Neural cell (in vitro differentiated cells): ENCODE data around the gene MAP10. TPM values are rescaled to one million over a fixed set of nuclear protein-coding genes. Genes with fewer than 3 reads are reported as not detected.

Source experiments
- H2AFZ ChIP-seq: fragments of 200-600, 300-800 bp; sonication (generic), shearing (Covaris generic); 2 replicates; pipeline ENCODE4 v1.6.0; 2014; ENCODE audit warnings: low read depth, mild to moderate bottlenecking, antibody characterized with exemption, low read length, moderate library complexity
- H3F3A ChIP-seq: fragments of 200-600 bp; shearing (Covaris generic); 2 replicates; pipeline ENCODE4 v1.6.1; 2016; ENCODE audit warnings: mild to moderate bottlenecking, moderate library complexity, mixed read lengths, antibody characterized with exemption, low read length; ENCODE audit not compliant: insufficient read depth, poor library complexity, severe bottlenecking
- H3K27ac ChIP-seq: fragments of 200-600, 300-800 bp; sonication (generic), shearing (Covaris generic); 2 replicates; pipeline ENCODE4 v1.5.1; 2014; ENCODE audit warnings: mild to moderate bottlenecking, low read length, moderate library complexity
- H3K27me3 ChIP-seq: fragments of 300-800, 200-600 bp; sonication (generic), shearing (Covaris generic); 2 replicates; pipeline ENCODE4 v1.6.0; 2014; ENCODE audit warnings: mild to moderate bottlenecking, low read depth, low read length, moderate library complexity; ENCODE audit not compliant: insufficient read depth
- H3K36me3 ChIP-seq: fragments of 300-800, 200-600 bp; sonication (generic), shearing (Covaris generic); 2 replicates; pipeline ENCODE4 v1.5.1; 2014; ENCODE audit warnings: mild to moderate bottlenecking, antibody characterized with exemption, low read length, moderate library complexity; ENCODE audit not compliant: insufficient read depth
- H3K4me2 ChIP-seq: fragments of 300-800, 200-600 bp; sonication (generic), shearing (Covaris generic); 2 replicates; pipeline ENCODE4 v1.6.0; 2014; ENCODE audit warnings: mild to moderate bottlenecking, low read length
- H3K4me3 ChIP-seq: fragments of 300-800, 200-600 bp; sonication (generic), shearing (Covaris generic); 2 replicates; pipeline ENCODE4 v1.5.1; 2014; ENCODE audit warnings: mild to moderate bottlenecking, low read length, moderate library complexity
- H3K79me2 ChIP-seq: fragments of 200-600 bp; shearing (Covaris generic); replicated peaks from 2 replicates; pipeline ENCODE4 v1.6.0; 2014; ENCODE audit warnings: mild to moderate bottlenecking, low read length, moderate library complexity; ENCODE audit not compliant: insufficient read depth
- H3K9ac ChIP-seq: fragments of 300-800, 200-600 bp; sonication (generic), shearing (Covaris generic); 2 replicates; pipeline ENCODE4 v1.6.1; 2016; ENCODE audit warnings: mild to moderate bottlenecking, low read length, mixed read lengths
- H3K9me2 ChIP-seq: fragments of 200-600 bp; shearing (Covaris generic); 2 replicates; pipeline ENCODE4 v1.6.1; 2016; ENCODE audit warnings: mild to moderate bottlenecking, low read length, mixed read lengths; ENCODE audit not compliant: insufficient read depth
- H3K9me3 ChIP-seq: fragments of 200-600, 300-800 bp; sonication (generic), shearing (Covaris generic); 2 replicates; pipeline ENCODE4 v1.6.1; 2016; ENCODE audit warnings: mild to moderate bottlenecking, mixed run types, low read length, moderate library complexity, mixed read lengths
- H4K20me1 ChIP-seq: fragments of 200-600 bp; shearing (Covaris generic); 2 replicates; pipeline ENCODE4 v1.6.1; 2016; ENCODE audit warnings: mild to moderate bottlenecking, mixed run types; ENCODE audit not compliant: insufficient read depth
- CTCF ChIP-seq: fragments of 450-650 bp; IDR thresholded peaks from 2 replicates; pipeline ENCODE4 v1.5.1; 2014; ENCODE audit warnings: antibody characterized with exemption, mild to moderate bottlenecking, moderate library complexity; ENCODE audit not compliant: poor library complexity, severe bottlenecking
- EP300 ChIP-seq: fragments of 450-650 bp; conservative IDR thresholded peaks from 2 replicates; pipeline ENCODE4 v1.6.1; 2014; ENCODE audit warnings: antibody characterized with exemption, mild to moderate bottlenecking, moderate library complexity; ENCODE audit not compliant: poor library complexity, severe bottlenecking
- EZH2 ChIP-seq: fragments of 200-600, 300-800 bp; shearing (Covaris generic), sonication (generic); IDR thresholded peaks from 2 replicates; pipeline ENCODE4 v1.6.1; 2014; ENCODE audit warnings: antibody characterized with exemption, low read length, borderline replicate concordance, mild to moderate bottlenecking; ENCODE audit not compliant: insufficient read depth, poor library complexity, severe bottlenecking
- MXI1 ChIP-seq: fragments of 450-650 bp; conservative IDR thresholded peaks from 2 replicates; pipeline ENCODE4 v1.6.1; 2014; ENCODE audit warnings: antibody characterized with exemption, mild to moderate bottlenecking; ENCODE audit not compliant: poor library complexity, severe bottlenecking
- POLR2AphosphoS5 ChIP-seq: IDR thresholded peaks from 2 replicates; pipeline ENCODE4 v1.6.1; 2012
- RAD21 ChIP-seq: fragments of 450-650 bp; conservative IDR thresholded peaks from 2 replicates; pipeline ENCODE4 v1.6.1; 2014; ENCODE audit warnings: antibody characterized with exemption, mild to moderate bottlenecking, moderate library complexity
- REST ChIP-seq: IDR thresholded peaks from 2 replicates; pipeline ENCODE4 v1.6.1; 2012; ENCODE audit warnings: borderline replicate concordance
- SMC3 ChIP-seq: fragments of 450-650 bp; conservative IDR thresholded peaks from 2 replicates; pipeline ENCODE4 v1.6.1; 2014; ENCODE audit warnings: antibody characterized with exemption, mild to moderate bottlenecking, moderate library complexity; ENCODE audit not compliant: poor library complexity
- TAF1 ChIP-seq: IDR thresholded peaks from 2 replicates; pipeline ENCODE4 v1.6.1; 2012; ENCODE audit warnings: low read depth
- polyA plus RNA-seq: library from polyadenylated mRNA; depleted of rRNA; stranded (reverse); fragments of >200 nt; gene quantifications from 2 replicates; pipeline ENCODE4 v1.2.3, GENCODE V29; 2014

Gene MAP10
- polyA plus RNA-seq, 1 donor from 2014 or later = 1.1 TPM

- H3K4me3 ChIP-seq = no peak overlapping the region
- H3K79me2 ChIP-seq = no peaks in the 10 kb centered on the region
- no peaks in the 10 kb centered on the region for H3K9me2 ChIP-seq
- H4K20me1 ChIP-seq = no peaks in the 10 kb centered on the region
- no peaks in the 10 kb centered on the region for H3K9me3 ChIP-seq
- no peak overlapping the region for H3K4me2 ChIP-seq
- H3K27me3 ChIP-seq = no peaks in the 10 kb centered on the region
- TF ChIP-seq SMC3 = no peak
- no peak for TF ChIP-seq EZH2
- TF ChIP-seq POLR2AphosphoS5 = no peak
- TF ChIP-seq RAD21 = no peak
- TF ChIP-seq MXI1 = no peak
- no peak for TF ChIP-seq TAF1
- no peak for TF ChIP-seq REST
- no peak for TF ChIP-seq EP300
- TF ChIP-seq CTCF = no peak
- H2AFZ ChIP-seq = no peak overlapping the region
- H3K9ac ChIP-seq = no peak overlapping the region
- H3K27ac ChIP-seq = no peak overlapping the region
- no peaks in the 10 kb centered on the region for H3K36me3 ChIP-seq
- H3F3A ChIP-seq = no peaks in the 10 kb centered on the region
Measured at GRCh38 chr1:232788235-232788872, 16.9 kb upstream of the MAP10 start.

- Histone ChIP-seq H3K27me3 (no peaks in the 10 kb centered on the region), H3K79me2 (no peaks in the 10 kb centered on the region), H3K27ac (no peak overlapping the region), H3K36me3 (no peaks in the 10 kb centered on the region), H3F3A (no peaks in the 10 kb centered on the region), H2AFZ (no peak overlapping the region), H3K9me3 (no peaks in the 10 kb centered on the region), H3K4me2 (no peak overlapping the region), H3K9ac (no peak overlapping the region), H3K9me2 (no peaks in the 10 kb centered on the region), H3K4me3 (no peak overlapping the region), H4K20me1 (no peaks in the 10 kb centered on the region)
- TF ChIP-seq EP300 = no peak
- no peak for TF ChIP-seq CTCF
- no peak for TF ChIP-seq MXI1
- TF ChIP-seq REST = no peak
- no peak for TF ChIP-seq POLR2AphosphoS5
- no peak for TF ChIP-seq RAD21
- TF ChIP-seq EZH2 = no peak
- no peak for TF ChIP-seq TAF1
- no peak for TF ChIP-seq SMC3
Measured at GRCh38 chr1:232789651-232790050, 15.6 kb upstream of the MAP10 start.
